GM21619 (cell line): ENCODE measurements around the gene ST8SIA4.
"Not testable (repeated sequence)": the region's sequence is repeated elsewhere in the genome, so short reads cannot be mapped to it uniquely, and the experiment has no call there.

Experiments
- ATAC-seq: cut with Tn5 transposase; IDR thresholded peaks from one replicate; pipeline ENCODE4 v1.9.1; 2021; ENCODE audit not compliant: unreplicated experiment

The ST8SIA4 gene

DNA sequence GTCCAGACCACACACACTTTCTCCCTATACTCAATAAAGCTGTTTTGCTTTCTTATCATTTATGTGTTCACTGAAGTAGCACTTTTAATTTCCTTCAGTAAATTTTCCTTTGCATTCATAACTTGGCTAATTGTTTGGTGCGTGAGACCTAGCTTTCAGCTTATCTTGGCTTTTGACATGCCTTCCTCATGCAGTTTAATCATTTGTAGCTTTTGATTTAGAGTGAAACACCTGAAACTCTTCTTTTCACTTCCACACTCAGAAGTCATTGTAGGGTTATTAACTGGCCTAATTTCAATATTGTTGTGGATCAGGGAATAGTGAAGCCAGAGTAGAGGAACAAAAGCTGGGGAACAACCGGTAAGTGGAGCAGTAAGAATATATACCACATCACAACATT is 114.7 kb downstream of the ST8SIA4 start:
- peak; percentile 40 for ATAC-seq

DNA sequence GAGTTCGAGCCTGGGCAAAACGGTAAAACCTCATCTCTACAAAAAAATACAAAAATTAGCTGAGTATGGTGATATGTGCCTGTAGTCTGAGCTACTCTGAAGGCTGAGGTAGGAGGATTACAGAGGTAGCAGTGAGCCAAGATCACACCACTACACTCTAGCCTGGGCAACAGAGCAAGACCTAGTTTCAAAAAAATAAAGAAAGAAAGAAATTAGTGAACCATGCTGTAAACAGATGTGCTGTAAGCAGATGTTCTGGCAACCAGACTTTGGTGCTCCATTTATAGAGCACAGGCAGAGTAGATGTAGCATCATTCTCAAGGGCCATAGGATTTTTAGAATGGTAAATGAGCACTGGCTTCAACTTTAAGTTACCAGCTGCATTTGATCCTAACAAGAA is 115.4 kb downstream of the ST8SIA4 start:
- peak; percentile 74 for ATAC-seq

DNA sequence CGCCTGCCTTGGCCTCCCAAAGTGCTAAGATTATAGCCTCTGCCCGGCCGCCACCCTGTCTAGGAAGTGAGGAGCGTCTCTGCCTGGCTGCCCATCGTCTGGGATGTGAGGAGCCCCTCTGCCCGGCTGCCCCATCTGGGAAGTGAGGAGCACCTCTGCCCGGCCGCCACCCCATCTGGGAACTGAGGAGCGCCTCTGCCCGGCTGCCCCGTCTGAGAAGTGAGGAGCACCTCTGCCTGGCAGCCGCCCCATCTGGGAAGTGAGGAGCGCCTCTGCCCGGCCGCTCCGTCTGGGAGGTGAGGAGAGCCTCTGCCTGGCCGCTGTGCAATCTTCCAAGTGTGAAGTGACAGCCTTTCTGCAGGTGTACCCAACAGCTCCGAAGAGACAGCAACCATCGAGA is 117.5 kb downstream of the ST8SIA4 start:
- not testable (repeated sequence) for ATAC-seq

DNA sequence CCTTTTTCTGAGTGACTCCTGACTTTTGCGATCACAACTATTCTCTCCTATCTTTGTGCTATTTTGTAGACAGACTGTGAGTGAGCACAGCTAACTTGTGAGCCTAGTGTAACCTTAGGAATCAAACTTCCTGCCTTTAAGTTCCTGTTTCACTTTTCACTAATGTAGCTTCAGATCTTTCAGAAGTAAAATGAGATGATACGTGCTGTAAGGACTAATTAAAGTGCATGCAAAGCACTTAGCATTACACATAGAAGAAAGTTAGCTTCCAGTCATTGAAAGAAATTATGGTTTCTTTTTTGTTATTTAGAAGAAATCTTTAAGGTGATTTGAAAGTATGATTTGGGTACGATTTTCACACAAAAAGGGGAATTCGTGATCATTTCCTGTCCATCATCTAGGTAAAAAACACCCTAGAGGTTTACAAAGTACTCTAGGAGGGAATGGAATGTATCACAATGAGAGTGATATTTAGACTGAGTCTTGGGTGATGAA is 122.7 kb downstream of the ST8SIA4 start:
- peak; percentile 74 for ATAC-seq

DNA sequence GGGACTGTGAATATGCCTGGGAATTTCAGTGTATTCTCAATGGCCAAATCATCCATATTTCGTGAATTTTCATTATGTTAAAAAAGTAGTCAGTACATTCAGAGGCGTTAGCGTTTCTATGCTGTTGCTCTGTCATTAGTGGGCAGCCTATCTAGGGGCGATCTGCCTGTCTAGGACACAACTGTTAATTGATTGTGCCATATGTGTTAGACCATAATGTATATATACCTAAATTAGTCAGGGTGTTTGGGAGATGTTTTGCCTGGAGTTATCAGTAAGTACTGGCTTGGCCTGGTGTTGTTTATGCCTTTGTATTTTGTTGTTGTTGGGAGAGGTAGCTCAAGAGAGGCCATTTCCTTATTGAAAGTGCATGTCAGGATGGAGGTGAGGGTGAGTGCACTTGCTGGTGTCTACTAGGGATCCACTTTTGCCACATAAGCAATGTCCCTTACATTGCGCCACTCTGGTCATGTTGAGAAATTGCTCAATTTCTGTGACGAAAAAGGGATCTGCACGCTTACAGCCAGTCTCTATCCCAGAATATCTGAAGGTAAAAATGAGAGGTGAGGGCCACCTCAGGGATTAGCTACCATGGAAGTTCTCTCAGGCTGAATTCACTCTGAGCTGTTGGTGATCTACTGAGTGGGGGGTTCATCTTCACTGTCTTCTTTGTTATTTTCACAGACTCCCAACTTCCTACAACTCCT is 123.3 kb downstream of the ST8SIA4 start:
- ATAC-seq: peak; percentile 27

DNA sequence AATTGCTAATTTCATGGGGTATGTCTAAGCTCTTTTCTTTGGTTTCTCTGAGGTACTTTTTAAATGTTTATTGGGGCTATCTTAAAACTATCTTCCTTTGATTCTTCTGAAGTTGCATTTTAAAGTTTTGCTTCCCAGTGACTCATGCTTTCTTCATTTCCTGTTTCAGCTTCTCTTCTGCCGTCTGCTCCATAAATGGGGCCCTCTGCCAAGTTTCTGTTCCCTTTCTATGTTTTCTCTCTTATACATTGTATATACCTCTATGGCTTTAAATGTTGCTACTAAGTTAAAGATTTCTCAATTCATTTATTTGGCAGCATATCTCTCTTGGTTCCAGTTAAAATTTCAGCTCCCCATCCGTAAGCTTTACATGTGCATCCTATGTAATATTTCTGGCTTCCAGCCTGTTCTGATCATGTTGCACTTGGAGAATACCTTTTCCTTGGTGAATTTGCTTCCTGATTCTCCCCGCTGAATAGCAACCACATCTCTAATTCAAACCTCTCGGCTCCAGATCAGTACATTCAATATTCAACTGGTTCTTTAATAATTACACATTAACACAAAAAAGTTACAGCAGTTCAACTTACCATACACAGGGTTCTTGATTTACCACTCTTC is 125.3 kb downstream of the ST8SIA4 start:
- ATAC-seq: peak; percentile 76

DNA sequence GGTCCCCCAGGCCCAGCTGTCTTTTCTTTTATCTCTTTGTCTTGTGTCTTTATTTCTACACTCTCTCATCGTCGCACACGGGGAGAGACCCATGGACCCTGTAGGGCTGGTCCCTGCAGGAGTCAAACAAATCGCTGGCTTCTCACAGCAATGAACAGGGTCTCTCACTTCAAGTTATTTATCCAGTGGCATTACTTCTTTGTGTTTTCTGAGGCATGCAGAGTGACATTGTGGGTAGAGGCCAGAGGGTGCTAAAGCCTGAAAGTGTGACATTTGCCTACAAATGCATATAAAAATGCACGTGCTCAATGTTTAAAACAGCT is 127.6 kb downstream of the ST8SIA4 start:
- ATAC-seq: no peak

DNA sequence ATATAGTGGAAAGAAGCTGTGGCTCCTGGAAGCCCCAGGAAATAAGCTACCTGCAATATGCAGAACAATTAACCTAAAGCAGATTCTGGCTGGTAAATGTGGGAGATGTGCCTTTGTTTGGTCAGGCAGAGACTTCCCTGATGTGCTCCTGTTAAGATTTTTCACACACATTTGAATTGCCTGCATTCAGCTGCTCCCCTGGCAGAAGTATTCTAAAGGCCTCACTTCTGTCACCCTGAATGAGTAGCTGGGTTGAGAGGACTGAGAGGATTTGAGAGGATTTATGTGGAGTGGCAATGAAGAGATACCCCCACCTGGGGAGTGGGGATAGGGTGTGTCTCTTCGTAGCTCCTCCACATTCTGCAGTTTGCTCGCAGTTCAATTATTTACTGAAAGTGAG is 130.5 kb downstream of the ST8SIA4 start:
- no peak for ATAC-seq

DNA sequence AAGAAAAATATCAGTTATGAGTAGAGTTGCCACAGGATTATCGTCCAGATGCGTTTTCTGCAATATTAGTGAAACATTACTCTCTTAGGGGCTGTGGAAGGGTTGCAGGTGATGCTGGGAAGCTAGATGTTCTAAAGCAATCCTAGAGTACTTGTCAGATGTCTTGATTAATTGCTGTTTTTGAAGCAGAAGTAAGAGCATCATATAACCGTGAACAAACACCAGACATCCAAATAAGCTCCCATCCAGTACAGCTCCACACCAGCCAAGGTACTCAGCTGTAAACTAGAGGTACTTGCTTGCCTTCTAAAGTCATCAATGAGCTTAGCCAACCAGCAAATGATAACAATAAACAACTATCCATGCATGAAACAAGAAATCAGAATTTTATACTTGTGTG is 131.1 kb downstream of the ST8SIA4 start:
- ATAC-seq: no peak

DNA sequence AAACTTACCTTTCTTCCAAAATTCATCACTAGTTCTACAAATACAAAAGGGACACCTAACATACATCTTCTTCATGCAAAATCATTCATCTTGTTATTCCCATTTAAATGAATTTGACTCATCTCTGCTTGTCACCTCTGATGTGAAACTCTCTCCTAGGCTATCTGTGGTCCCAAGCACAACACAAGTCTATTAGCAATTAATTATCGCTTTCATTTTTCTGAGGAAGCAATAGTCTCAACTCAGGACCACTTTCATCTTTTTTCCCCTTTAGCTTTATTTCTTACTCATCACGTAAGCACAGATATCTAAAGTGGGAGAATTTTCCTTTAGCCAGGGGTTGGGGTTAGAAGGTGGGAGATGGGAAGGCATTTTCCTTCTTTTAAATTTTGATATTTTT is 131.9 kb downstream of the ST8SIA4 start:
- no peak for ATAC-seq

DNA sequence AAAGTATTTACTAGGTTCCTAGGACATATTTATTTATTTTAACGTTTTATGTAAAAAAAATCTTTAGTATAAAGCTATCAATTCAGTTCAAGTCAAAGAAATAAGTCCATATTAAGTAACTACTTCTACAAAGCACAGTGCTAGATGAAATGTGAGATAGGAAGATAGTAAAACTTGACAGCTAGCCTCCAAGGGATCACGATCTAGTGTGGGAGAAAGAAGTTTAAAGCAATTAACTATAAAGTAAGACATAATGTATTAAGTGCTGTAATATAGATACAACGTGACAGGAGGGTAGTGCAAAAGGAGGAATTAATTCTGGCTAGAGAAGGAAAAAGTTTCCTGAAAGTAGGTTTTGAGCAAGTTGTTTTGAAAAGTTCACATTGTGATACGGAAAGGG is 134.9 kb downstream of the ST8SIA4 start:
- ATAC-seq: no peak

DNA sequence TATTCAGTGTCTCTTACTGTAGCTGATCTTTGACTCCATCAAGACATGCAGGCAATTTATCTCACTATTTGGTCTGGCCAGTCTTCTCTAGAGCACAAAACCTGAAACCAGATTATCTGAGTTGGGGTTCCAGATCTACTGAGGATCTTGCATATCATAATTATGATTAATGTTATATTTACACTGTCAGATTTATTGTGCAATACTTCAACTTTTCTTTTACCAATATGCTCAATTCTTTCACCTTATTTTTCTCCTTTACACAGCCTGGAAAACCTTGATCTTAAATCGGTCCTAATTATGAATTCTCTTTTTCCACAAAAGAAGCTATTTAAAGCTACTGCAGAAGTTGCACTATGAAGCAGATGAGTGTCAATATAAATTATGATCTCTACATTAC is 140.1 kb downstream of the ST8SIA4 start:
- no peak for ATAC-seq

DNA sequence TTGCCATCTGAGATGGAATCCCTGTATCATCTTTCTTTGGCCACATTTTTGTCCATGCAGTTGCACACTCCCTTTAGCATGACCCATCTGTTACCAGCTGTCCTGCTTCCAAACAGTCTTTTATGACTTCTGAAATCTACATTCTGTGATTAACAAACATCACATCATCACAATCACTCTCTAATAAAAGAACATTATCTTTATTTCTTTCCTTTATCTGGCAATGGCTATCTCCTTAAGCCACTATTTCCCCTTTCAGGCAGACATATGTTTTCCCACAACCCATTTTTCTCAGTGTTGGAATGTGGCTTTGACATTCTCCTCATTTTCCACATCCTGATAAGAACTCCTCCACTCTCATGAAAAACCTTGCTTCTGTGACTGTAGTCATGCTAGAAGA is 141.0 kb downstream of the ST8SIA4 start:
- no peak for ATAC-seq

DNA sequence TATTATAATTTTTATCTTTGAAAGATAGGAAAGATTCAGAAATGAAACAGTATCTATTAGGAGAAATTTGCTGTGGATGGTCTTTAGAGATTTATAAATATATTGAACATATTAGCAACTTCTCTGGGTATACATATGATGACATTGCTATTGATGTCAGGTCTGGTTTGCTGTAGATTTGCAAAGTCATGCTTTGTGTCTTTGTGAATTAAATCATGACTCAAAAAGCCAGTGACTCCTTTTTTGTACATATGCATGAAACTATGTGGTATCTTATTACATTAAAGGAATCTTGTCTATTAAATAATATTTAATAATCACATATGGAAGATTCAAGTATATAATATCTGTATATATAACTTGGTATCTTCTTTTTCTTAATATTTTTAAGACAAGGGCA is 141.9 kb downstream of the ST8SIA4 start:
- no peak for ATAC-seq

DNA sequence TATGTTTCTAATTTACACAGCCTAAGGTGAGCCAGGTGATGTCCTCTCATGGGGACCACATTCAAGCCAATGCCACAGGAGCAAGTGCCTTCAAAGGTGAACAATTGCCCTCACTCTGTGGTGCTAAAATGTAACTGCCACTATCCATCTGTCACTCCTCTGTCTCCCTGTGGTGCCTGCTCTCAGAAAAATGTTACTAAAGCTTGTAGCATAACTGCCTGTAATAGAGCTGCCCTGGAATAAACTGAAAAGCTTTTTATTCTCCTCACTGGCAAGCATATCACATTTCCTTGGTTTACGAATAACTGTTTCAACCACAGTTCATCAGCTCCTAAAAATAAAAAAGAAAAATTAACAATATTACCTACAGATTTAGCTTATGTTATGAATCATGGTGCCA is 142.4 kb downstream of the ST8SIA4 start:
- no peak for ATAC-seq

DNA sequence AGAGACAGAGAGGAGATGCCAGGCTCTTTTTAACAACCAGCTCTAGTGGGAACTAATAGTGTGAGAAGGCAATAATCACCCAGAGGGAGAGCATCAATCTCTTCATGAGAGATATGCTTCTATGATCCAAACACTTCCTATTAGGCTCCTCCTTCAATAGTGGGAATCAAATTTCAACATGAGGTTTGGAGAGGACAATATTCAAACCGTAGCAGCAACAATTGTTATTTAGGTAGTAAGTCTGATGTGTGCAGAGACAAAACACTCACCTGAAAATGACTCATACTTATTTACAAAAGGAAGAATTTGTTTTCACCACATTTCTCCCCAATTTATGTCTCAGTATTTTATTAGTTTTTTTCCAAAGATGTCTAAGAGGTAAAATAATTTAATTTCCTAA is 144.3 kb downstream of the ST8SIA4 start:
- ATAC-seq: no peak

DNA sequence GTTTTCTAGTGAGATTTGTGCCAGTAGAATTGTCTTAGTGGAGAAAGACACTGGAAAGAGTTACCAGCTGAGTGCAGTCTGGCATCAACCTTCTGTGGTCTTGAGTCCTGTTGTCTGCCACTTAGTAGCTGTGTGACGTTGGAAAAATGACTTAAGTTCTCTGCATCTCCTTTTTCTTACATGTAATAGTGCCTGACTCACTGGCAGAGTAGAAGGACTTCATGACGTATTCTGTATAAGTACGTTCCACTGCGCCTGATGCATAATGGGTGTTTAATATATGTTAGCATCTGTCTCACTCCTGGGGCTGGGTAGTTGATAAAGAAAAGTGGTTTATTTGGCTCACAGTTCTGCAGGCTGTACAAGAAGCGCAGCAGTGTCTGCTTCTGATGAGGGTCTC is 144.8 kb downstream of the ST8SIA4 start:
- no peak for ATAC-seq

DNA sequence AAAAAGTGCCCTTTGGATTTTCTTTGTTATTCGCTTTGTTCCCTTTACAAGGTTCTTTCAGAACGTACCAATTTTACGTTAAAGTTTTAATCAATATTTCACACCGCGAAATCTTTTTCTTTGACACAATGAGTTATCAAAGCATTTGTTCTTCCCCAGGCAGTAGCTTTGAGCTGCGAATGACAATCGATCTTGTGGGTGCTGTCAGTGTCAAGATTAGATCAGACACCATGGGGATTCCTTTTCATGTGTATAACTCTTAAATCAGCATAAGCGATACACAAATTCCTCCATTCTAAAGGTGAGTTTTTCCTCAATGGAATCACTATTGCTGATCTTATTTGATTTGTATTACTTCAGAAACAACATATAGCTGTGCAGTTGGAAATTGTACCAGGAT is 145.5 kb downstream of the ST8SIA4 start:
- ATAC-seq: no peak
